ELF-1 (cell line): Measurements from ENCODE around the gene EBP.
A peak's percentile ranks its signal among the peaks of the same experiment; 100 is the strongest.

Experiments used
- DNase-seq: peaks from one replicate; pipeline ENCODE4 v3.0.0-alpha.2; 2016; ENCODE audit warnings: low read depth, low spot score

EBP gene

DNA sequence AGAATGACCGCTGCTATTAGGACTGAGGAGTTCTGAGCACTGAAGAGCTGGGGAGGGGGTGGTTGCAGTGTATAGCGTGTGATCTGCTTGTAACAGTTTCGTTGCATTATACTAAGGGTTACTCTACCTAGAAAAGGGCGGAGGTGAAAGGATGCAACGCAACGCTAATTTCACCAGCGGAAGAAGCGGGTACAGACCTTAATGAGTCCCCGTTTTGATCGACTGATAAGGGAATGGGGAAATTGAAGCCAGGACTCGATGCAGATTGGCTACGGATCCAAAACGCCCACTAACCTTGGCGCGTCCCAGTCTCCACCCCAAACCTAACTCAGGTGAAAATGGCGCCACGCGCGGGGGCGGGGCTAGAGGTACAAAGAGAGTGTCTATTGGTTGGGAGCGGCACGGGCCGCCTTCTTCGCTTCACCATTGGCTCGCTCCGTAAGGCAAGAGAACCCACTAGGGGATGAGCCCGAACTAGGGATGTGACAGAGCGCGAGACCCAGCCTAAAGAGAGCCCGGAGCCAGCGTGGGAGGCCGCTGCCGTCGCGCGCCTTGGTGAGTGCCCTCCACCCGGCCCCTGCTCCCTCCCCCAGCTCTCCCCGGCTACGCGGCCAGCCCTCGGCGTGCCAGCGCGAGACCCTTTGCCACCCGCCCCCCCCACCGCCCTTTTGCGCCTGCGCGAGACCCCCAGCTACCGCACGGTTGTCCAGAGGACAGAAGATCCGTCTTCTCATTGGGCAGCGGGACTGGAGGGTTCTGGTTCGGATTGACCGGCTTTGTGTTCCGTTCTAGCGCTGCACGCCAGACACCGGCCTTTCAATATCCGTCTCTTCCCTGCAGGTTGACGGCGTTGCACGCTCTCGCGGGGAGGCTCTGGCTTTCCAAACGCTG is at the start of gene EBP:
Gene EBP (plus strand): TSS at position 456 of the 891 bp plus-strand sequence. CDS start 1,964 bp downstream, outside the sequence.
- DNase-seq = peak; percentile 98

DNA sequence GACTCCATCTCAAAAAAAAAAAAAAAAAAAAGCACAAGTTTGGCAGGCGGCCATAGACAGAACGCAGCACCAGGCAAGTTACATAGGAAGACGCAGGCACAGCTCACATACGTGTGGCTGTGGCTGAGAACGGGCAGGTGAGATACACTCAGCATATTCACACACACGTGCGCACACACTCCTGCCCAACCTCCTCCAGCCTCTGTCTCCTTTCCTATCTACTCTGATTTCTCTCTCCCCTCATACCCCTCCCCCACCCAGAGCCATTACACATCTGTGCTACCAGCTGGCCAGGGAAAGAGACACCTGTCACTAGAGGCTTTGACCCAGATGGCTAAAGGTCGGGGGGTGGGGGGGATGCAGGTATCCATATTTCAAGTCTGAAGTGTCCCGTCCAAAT is 49.4 kb upstream of the EBP start:
- no peak for DNase-seq

DNA sequence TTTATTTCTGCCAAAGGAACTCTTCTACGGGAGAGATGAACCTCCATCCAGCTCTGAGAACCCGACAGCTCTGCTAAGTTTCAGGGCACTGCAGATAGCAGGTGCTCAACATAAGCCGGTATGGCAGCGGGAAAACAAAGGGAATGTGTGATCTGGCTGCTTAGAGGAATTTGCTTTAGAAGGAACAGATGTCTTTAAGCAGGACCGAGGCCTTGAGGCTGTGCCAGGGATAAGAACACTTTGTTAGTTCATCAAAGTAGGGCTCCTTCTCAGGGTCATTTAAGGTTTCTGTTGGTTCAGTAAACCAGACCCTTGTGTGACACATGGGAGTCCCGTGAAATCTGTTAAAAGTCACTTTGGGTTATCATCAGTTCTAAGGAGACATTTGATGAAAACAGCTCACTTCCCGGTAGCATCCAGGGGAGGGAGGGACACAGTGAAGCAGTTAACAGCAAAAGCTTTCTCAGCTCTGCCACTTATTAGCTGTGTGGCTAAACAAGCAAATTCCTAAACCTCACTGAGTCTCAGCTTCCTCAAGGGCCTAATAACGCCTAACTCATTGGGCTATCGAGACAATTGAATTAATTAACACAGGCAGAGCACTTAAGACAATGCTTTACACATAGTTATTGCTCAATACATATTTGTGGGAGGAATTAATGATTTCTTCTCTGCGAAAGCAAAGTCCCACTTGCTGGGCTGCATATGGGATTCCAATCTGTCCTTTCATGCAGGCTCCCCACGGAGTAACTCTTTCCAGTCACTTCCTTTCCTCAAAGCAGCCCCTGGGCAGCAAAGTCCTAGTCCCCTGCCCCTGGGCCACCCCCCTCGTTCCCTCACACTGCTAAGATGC is 48.5 kb upstream of the EBP start:
- peak; percentile 59 for DNase-seq

DNA sequence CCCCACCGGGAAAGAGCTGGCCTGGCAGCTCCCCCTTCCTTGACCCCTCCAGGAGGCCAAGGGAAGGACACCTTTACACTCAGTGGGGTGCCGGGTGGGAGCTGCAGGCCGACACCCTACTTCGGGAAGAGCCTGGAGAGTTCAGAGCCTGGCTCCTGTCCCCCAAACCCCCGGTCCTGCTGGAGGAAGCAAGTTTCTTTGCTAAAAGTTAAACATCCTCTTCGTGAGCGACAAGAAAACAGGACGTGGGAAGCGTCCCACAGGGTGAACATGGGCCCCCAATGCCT is 48.0 kb upstream of the EBP start:
- DNase-seq = no peak

DNA sequence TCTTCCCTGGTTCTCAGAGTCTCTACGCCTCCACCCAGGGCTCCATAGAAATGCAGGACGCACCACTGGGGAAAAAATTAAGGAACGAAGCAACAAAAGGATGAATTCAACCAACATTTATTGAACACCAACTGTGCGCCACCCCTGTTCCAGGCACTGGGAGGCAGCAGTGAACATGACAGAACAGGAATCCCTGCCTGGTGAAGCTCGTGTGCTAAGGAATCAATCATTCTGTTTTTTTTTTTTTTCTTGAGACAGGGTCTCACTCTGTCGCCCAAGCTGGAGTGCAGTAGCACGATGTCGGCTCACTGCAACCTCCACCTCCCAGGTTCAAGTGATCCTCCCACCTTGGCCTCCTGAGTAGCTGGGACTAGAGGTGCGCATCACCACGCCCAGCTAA is 47.5 kb upstream of the EBP start:
- DNase-seq = peak; percentile 54

DNA sequence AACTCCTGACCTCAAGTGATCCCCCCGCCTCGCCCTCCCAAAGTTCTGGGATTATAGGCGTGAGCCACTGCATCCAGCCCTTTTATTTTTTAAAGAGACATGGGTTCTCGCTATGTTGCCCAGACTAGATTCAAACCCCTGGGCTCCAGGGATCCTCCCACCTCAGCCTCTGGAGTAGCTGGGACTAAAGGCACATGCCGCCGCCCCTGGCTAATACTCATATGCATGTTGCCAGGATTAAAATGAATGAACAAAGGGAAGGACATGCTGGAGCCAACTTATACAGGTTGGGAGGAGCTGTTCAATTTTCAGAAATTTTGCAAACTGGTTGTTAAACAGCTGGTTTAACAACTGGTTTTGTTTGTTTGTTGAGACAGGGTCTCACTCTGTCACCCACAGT is 47.0 kb upstream of the EBP start:
- DNase-seq = no peak

DNA sequence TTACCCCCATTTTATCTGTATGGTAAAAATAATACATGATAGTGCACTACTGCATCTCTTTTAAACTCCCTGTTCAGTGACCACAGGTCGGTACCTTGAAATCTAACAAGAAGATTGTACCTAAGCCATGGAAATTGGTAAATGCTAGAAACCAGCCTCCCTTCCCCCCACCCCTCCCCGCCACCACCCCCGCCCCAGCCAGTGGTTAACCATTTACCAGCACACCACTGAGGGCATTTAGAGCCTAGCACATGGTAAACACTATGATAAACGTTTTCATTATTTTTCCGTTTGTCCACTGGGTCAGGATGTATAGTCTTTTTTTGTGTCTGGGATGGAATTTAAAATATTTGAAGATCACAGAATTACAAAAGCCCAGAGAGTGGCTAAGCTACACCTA is 46.3 kb upstream of the EBP start:
- no peak for DNase-seq

DNA sequence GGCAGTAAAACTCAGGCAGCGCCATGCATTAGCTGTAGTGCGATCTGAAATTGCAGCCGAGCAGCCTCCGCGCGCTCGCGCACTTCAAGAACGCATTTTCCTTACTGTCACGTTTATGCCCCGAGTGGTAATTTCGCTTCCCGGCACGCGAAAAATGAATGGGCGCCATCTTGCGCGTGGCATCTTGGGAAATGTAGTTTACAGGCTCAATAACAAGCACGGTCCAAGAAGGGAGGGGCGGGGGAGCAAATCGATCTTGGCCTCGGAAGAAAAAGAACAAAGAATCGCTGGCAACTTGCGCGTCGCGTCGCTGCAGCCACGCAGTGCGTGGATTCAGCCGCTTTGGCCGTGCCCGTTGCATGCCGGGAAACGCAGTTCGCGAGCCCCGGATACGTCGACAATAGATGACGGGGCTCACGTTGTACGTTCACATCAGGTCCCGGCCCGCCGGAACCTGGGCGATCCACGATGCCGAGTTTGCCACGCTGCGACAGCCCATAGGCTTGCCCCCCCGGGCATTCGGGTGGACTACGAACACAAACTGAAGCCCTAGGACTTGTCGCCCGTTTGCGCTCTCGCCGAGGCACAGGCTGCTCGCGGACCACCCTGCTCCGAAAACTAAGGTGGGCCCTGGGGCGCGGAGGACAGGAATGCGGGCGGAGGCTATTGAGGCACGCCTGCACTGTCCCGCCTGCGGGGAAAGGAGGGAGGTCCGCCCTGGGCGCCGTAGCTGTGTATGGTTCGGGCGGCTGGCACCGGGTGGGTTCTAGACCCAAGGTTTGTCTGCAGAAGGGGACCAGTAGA is 45.6 kb upstream of the EBP start, which contains the start of gene FTSJ1:
Gene FTSJ1 (plus strand): TSS at position 426 of the 804 bp plus-strand sequence. CDS start 1,849 bp downstream, outside the sequence.
- peak; percentile 90 for DNase-seq

DNA sequence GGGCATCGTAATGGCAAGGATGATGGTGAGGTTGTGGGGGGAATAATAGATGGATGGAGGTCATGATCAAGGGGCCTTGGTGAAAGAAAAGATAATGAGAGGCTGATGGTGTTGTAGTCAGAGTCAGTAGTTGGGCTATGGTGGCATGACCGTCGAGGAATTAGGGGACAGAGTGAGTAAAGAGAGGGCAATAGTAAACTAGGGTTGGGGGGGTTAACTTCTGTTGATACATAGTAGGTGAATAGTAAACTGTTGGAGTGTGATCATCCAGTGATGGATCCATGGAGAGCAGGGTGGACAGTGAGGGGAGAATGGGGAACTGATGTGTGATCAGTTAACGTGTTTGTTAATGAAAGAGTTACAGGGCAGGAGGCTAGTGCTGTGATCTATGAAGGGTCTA is 44.7 kb upstream of the EBP start:
- no peak for DNase-seq

DNA sequence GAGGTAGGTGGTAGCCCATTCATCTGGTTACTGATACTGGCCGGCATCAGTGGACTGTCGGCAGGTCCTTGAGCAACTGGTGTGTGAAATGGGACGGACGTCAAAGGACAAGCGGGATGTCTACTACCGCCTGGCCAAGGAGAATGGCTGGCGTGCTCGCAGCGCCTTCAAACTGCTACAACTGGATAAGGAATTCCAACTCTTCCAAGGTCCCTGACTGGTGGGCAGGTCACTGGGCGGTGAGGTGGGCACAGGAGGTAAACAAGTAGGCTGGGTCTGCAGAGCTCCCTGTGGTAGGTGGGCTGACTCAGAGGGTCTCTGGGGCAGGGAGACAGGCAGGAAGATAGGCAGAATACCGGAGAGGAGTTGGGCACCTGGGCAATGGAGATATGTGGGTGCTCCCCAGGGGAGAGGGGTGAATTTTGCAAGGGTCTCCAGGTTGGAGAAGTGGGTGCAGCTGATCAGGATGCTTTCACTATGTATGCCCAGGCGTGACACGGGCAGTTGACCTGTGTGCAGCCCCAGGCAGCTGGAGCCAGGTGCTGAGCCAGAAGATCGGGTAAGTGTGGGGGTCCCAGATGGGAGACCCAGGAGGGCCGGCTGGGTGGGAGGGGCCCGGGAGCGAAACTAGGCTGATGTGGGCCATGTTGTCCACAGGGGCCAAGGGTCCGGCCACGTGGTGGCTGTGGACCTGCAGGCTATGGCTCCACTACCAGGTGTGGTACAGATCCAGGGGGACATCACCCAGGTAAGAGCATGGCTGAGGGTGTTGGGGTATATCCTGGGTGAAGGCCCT is 43.5 kb upstream of the EBP start:
- no peak for DNase-seq

DNA sequence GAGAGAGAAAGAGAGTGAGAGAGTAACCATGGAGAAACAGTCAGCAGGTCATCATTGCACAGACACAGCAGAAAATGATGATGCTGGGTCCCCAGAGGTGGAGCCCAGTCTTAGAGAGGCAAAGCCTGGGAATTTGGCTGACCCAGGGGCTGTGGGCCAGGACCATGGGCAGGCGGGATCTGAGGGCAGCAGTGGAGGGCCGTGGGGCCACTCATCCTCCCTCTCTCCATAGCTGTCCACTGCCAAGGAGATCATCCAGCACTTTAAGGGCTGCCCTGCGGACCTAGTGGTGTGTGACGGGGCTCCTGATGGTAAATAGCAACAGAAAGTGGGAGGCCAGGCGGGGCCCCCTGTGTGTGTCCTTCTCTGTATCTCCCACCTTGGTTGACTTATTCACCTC is 42.8 kb upstream of the EBP start:
- DNase-seq = no peak

DNA sequence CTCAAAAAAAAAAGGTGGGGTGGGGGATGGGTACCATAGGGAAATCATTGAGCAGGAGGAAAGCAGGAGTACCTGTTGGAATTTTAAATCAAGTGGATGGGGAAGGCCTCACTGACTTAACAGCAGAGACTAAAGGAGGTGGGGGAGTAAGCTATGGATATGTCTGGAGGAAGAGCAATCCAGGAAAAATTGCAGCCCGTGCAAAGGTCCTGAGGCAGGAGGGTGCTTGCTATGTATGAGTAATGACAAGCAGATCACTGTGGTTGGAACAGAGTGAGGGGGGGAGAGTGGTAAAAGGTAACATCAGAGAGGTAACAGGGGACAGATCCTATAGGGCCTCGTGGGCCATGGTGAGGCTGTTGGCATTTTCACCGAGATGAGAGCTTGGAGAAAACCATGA is 41.5 kb upstream of the EBP start:
- no peak for DNase-seq

DNA sequence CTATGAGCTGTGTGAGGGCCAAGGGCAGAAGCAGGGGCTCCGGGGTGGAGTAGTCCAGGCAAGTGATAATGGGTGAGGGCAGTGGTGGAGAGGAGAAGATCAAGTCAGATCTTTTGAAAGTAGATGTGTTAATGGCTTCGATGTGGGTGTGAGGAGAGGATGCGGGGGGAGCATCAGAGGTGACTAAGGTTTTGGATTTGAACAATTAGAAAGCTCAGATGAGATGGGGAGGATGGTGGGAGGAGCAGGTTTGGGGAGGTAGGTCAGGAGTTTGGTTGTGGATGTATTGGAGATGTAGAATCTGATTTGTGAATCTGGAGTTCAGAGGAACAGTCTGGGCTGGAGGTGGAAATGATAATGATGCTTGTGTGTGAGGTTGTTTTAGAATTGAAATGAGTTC is 41.0 kb upstream of the EBP start:
- no peak for DNase-seq

DNA sequence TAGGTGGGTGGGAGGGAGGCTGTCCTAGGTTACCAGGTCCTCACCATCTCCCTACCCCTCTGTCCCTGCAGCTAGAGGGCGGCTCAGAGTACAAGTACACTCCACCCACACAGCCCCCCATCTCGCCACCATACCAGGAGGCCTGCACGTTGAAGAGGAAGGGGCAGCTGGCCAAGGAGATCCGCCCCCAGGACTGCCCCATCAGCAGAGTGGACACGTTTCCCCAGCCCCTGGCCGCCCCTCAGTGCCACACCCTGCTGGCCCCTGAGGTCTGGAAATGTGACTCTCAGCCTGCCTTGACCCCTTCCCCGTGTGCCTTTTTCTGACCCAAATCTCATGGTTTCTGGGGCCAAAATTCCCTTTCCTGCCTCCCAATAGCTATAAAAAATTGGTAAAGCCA is 39.1 kb upstream of the EBP start:
- DNase-seq = no peak

DNA sequence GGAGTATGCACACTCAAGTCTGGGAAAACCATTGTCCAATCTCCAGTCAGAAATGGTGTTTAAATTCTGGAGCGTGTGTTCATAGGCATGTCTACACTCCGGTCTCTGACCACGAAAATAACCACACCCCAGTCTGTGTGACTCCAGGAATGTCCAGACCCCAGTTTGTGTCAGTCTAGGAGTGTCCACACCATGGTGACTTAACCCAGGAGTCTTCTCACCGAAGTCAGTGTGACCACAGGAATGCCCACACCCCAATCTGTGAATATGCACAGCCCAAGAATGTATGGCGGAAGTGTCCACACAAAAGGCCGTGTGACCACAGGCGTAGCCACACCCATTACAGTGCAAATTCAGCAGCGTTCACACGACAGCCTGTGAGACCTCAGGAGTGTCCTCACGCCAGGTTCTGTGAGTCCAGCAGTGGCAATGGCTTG is 34.2 kb upstream of the EBP start:
- DNase-seq = peak; percentile 53

DNA sequence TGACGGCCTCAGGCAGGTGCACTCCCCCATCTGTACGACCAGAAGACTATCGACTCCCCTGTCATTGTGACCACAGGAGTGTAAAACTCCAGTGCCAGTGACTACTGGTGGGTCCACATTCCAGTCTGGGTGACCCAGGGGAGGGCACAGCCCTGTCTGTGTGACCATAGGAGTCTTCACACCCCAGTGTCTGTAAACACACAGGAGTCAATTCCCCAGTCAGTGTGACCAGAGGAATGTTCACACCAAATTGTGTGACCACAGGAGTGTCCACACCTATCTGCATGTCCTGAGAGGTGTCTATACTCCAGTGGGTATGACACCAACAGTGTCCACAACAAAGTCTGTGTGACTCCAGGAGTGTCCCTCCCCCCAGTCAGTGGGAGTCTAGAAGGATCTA is 33.6 kb upstream of the EBP start:
- no peak for DNase-seq

DNA sequence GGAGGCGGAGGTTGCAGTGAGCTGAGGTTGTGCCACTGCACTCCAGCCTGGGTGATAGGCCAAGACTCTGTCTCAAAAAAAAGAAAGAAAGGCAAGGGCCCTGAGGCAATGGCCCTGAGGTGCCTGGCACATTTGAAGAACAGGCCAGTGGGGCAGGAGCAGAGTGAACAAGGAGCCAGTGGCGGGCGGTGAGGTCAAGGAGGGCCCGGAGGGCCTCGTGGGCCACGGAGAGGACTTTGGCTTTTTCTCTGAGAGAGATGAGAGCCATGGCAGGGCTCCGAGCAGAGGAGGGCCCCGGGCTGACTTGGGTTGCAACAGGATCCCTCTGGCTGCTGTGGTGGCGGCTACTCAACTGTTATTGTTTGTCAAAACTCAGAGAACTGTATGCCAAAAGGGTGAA is 32.3 kb upstream of the EBP start:
- DNase-seq = no peak

DNA sequence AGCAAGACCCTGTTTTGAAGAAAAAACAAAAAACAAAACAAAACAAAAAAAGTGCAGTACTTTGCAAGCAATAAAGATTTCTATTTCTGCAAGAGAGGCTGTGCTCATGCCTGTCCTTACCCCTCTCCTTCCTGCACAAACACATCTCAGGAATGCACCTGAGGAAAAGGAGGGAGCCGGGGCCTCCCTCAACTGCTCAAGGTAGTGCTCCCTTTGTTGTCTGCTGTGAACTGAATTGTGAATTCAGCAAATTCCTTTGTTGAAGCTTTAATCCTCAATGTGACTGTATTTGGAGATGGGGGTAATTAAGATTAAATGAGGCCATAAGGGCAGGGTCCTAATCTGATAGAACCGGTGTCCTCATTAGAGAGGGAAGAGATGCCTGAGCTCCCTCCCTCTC is 31.7 kb upstream of the EBP start:
- no peak for DNase-seq

DNA sequence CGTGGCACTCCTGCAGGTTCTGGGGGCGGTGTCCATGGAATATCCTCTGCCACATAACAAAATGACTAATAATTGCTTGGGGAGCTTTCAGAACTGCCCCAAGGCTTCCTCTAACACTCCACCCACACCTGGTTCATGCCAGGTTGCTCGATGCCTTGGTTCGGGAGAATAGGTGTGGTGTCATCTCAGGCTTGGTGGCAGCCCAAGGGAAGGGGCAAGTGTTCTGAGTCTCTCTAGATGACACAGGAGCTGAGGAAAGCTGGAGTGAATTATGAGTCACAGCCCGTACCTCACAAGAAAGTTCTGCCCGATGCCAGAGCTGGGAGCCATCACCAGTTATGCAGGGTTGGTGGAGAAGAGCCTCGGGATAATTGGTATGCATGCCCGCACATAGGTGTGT is 30.9 kb upstream of the EBP start:
- no peak for DNase-seq

DNA sequence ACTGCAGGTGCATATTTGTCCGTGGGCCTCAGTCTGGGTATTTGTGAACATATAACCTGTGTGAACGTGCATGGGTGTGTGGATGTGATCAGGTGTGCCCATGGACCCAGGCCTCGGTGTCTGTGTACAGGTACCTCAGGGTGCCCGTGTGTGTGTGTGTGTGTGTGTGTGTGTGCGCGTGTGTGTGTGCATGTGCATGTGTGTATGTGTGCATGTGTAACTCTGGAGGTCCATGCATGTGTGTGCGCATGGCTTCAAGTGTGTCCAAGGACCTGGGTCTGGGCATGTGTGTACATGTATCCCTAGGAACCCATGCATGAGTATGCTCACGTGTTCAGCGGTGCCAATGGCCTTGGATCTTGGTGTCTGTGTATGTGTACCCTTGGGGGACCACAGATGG is 29.8 kb upstream of the EBP start:
- no peak for DNase-seq

DNA sequence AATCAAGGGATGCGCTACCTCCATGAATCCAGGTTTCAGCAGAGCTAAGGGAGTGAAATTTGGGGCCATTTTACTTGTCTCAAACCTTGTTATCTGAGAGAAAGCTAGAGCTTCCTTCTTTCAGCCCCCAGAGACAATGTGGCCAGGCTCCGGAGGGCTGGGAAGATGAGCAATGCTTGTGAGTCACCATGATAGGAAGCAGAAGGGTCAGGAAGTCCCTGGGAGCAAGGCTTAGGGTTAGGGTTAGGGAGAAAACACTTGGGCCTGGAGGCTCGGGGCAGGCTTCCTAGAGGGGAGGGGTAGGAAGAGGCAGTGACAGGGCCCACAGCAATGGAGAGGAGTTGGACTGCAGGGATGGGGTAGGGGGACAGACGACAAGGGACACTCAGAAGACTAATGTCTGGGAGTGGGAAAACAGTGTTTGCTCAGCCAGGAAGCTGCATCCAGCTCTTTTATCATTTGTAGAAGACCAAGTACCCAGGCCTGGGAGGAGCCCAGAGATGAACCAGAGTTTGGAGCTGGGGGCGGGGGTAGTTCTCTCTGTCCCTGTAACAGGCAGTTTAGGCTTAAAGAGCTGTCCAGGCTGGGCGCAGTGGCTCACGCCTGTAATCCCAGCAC is 29.2 kb upstream of the EBP start:
- DNase-seq = peak; percentile 68
